GM13976 (cell line): ENCODE measurements around the gene CTXND2.
"Not testable (repeated sequence)": the region's sequence is repeated elsewhere in the genome, so short reads cannot be mapped to it uniquely, and the experiment has no call there.

Experiments
- DNase-seq: peaks from one replicate; pipeline ENCODE4 v3.0.0; 2012; ENCODE audit warnings: low spot score
- CTCF ChIP-seq: IDR thresholded peaks from 2 replicates; pipeline ENCODE4 v1.5.1; 2012; ENCODE audit warnings: borderline replicate concordance, mild to moderate bottlenecking; ENCODE audit not compliant: insufficient read depth; ENCODE audit errors: extremely low read depth, missing control alignments, control extremely low read depth
- in situ Hi-C: fragments of 300-500 bp; cut with MboI; formaldehyde crosslinking; loops from one replicate; pipeline ENCODE4 v1.12.0; 2022; ENCODE audit warnings: low sequenced_read_pairs, mixed read lengths, inconsistent platforms; ENCODE audit not compliant: unreplicated experiment

CTXND2 gene

GRCh38 chr1:150876119-150876454 lies 10.8 kb upstream of the CTXND2 start:
- in situ Hi-C loops: no loop called here
- TF ChIP-seq CTCF: no peak
- no peak for DNase-seq

GRCh38 chr1:150878931-150879330 lies 8.0 kb upstream of the CTXND2 start:
- in situ Hi-C loops, DNase-seq: not testable (repeated sequence)

GRCh38 chr1:150881331-150882070 lies 5.4 kb upstream of the CTXND2 start:
- DNase-seq: no peak
- in situ Hi-C loops: no loop called here
- TF ChIP-seq CTCF: no peak

- in situ Hi-C loops, DNase-seq: not testable (repeated sequence)
These were observed 3.8 kb upstream of the CTXND2 start for GRCh38 chr1:150883121-150883520.

- no peak for DNase-seq
- in situ Hi-C loops: no loop called here
- TF ChIP-seq CTCF: no peak
These were observed 1.8 kb downstream of the CTXND2 start for GRCh38 chr1:150888727-150889126.

- in situ Hi-C loops: no loop called here
- TF ChIP-seq CTCF: no peak
- DNase-seq: peak; percentile 34
These were observed 3.1 kb downstream of the CTXND2 start for GRCh38 chr1:150890033-150890416.

GRCh38 chr1:150893336-150893913 lies 6.5 kb downstream of the CTXND2 start:
- TF ChIP-seq CTCF: no peak
- in situ Hi-C loops: no loop called here
- no peak for DNase-seq
